Natural killer cell (primary cell): ENCODE measurements around the gene PDS5B. TPM values are rescaled to one million over a fixed set of nuclear protein-coding genes. Genes with fewer than 3 reads are reported as not detected.

Source experiments
- ATAC-seq, 3 donors: fragments of 150-1000 bp in 2 of 3; fragments of 200-7000 bp in 1 of 3; cut with Tn5 transposase; 1 replicate in 1 of 3; 2 replicates in 2 of 3; pipeline ENCODE4 v1.10.0; 2021; ENCODE audit warnings: mild to moderate bottlenecking in 2 of 3, moderate library complexity in 2 of 3
- DNase-seq, 2 donors: peaks; one replicate each; pipeline versions ENCODE4 v3.0.0 to v3.0.0-alpha.2; 2013 to 2021; ENCODE audit warnings: mixed read lengths in 1 of 2
- H3K27ac ChIP-seq: one replicate; pipeline ENCODE4 v1.5.1; 2013; ENCODE audit warnings: mild to moderate bottlenecking, low read length
- H3K27me3 ChIP-seq: one replicate; pipeline ENCODE4 v1.6.1; 2013; ENCODE audit warnings: low read length; ENCODE audit not compliant: control insufficient read depth, insufficient read depth
- H3K36me3 ChIP-seq: one replicate; pipeline ENCODE4 v1.6.1; 2013; ENCODE audit warnings: low read length; ENCODE audit not compliant: control insufficient read depth, insufficient read depth
- H3K4me1 ChIP-seq: one replicate; pipeline ENCODE4 v1.6.1; 2013; ENCODE audit warnings: low read length; ENCODE audit not compliant: control insufficient read depth, insufficient read depth
- H3K4me3 ChIP-seq: one replicate; pipeline ENCODE4 v1.5.1; 2013; ENCODE audit warnings: low read length
- H3K9me3 ChIP-seq: one replicate; pipeline ENCODE4 v1.6.1; 2013; ENCODE audit warnings: low read length; ENCODE audit not compliant: control insufficient read depth, insufficient read depth
- H3K27ac Mint-ChIP-seq, 2 donors: one replicate each; pipeline ENCODE4 v1.8.0; 2022; ENCODE audit warnings: mild to moderate bottlenecking in 2 of 2, mixed read lengths in 2 of 2, moderate library complexity in 1 of 2
- H3K27me3 Mint-ChIP-seq, 2 donors: one replicate each; pipeline ENCODE4 v1.8.0; 2022; ENCODE audit warnings: low read depth in 2 of 2, mixed read lengths in 2 of 2
- H3K36me3 Mint-ChIP-seq: one replicate; pipeline ENCODE4 v1.8.0; 2022; ENCODE audit warnings: mixed read lengths
- H3K4me1 Mint-ChIP-seq, 2 donors: one replicate each; pipeline ENCODE4 v1.8.0; 2022; ENCODE audit warnings: mixed read lengths in 2 of 2
- H3K4me3 Mint-ChIP-seq: one replicate; pipeline ENCODE4 v1.8.0; 2022; ENCODE audit warnings: mild to moderate bottlenecking, moderate library complexity, mixed read lengths
- H3K9me3 Mint-ChIP-seq, 2 donors: one replicate each; pipeline ENCODE4 v1.8.0; 2022; ENCODE audit warnings: mixed read lengths in 2 of 2
- WGBS: methylation state at CpG from one replicate; pipeline ENCODE4 v1.1.7; 2013; ENCODE audit warnings: missing lambda C conversion rate; ENCODE audit not compliant: insufficient coverage; 5-methylcytosine and 5-hydroxymethylcytosine counted together
- intact Hi-C: fragments of 100-400 bp; cut with micrococcal nuclease; formaldehyde crosslinking; loops from one replicate; pipeline ENCODE4 v1.14.2; 2022
- total RNA-seq, 4 donors: library from RNA; stranded (reverse); fragments of 120-200 nt in 1 of 4; gene quantifications; one replicate each; pipeline versions ENCODE4 v1.2.3 to v1.2.4, GENCODE V29; 2013 to 2022
- TF ChIP-seq, protein P1 (sequence below): fragments of 200-600 bp; IDR thresholded peaks from one replicate; pipeline ENCODE4 v1.8.0; 2022; ENCODE audit warnings: antibody characterized with exemption

Gene PDS5B
- total RNA-seq, 3 donors from 2014 or later (not counting 1 experiment from before 2014, with no cell fraction given) = 59.4 to 70.6 (median 64.7) TPM

DNA sequence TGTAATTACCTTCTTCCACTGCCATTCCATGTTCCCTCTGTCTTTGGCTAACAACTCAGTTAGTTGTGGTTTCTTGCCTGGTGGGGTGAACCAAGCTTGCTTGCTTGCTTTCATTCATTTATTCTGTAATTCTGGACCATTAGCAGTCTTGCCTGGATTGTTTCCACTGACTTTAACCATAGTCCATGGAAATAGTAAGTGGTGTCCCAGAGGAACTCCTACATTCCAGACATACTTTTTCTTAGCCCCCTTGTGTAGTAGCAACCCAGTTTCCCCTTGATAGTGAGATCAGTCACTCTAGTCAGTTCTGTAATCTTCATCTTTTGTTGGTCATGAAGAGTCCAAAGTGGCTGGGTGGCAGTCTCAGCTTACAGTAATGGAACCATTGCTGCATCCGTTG lies 23.2 kb downstream of the PDS5B start:
- Histone ChIP-seq H3K27ac (no peak overlapping the region), H3K4me1 (no peaks in the 10 kb centered on the region), H3K9me3 (no peaks in the 10 kb centered on the region), H3K36me3 (no peaks in the 10 kb centered on the region), H3K4me3 (no peak overlapping the region), H3K27me3 (no peaks in the 10 kb centered on the region)
- no peak overlapping the region for H3K27ac Mint-ChIP-seq
- TF ChIP-seq, protein P1, sequence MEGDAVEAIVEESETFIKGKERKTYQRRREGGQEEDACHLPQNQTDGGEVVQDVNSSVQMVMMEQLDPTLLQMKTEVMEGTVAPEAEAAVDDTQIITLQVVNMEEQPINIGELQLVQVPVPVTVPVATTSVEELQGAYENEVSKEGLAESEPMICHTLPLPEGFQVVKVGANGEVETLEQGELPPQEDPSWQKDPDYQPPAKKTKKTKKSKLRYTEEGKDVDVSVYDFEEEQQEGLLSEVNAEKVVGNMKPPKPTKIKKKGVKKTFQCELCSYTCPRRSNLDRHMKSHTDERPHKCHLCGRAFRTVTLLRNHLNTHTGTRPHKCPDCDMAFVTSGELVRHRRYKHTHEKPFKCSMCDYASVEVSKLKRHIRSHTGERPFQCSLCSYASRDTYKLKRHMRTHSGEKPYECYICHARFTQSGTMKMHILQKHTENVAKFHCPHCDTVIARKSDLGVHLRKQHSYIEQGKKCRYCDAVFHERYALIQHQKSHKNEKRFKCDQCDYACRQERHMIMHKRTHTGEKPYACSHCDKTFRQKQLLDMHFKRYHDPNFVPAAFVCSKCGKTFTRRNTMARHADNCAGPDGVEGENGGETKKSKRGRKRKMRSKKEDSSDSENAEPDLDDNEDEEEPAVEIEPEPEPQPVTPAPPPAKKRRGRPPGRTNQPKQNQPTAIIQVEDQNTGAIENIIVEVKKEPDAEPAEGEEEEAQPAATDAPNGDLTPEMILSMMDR = no peak
- ATAC-seq (no peak), DNase-seq (no peak)
- H3K4me3 Mint-ChIP-seq = no peak overlapping the region
- no peaks in the 10 kb centered on the region for H3K27me3 Mint-ChIP-seq
- H3K36me3 Mint-ChIP-seq = no peaks in the 10 kb centered on the region
- intact Hi-C loops = no loop called here
- peaks cover 64 to 67% of the 10 kb centered on the region in 2 donors for H3K4me1 Mint-ChIP-seq
- H3K9me3 Mint-ChIP-seq = peaks cover 2 to 3% of the 10 kb centered on the region in 2 donors
- WGBS = 92% methylated on average over 1 of the region's 1 CpG

DNA sequence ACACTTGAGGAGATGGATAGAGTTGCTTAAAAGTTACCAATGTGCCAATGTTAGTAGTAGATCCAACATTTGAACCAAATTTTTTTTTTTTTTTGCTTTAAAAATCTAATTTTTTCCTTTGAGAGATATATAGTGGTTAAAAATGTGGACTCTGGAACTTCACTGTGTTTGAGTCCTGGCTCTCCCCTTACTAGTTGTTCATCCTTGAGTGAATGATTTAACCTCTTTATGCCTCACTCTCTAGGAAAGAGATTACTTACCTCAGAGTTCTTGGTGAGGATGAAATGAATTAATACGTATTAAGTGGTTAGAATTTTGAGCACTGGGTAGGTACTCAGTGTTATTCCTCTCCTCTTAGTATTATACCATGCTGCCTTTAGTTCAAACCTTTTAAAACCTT lies 24.3 kb downstream of the PDS5B start:
- no peaks in the 10 kb centered on the region for H3K9me3 ChIP-seq
- H3K27ac Mint-ChIP-seq = peak overlapping the region in 1 of 2 donors; percentile 22
- peaks cover 0 to 2% of the 10 kb centered on the region in 2 donors for H3K9me3 Mint-ChIP-seq
- no peak overlapping the region for H3K4me3 ChIP-seq
- TF ChIP-seq, protein P1 = no peak
- H3K4me1 Mint-ChIP-seq = peaks cover 65% of the 10 kb centered on the region in 2 donors
- no peaks in the 10 kb centered on the region for H3K4me1 ChIP-seq
- no CpG with 5 or more reads among the region's 1 CpG for WGBS
- no peaks in the 10 kb centered on the region for H3K27me3 Mint-ChIP-seq
- H3K27ac ChIP-seq = no peak overlapping the region
- H3K36me3 ChIP-seq = no peaks in the 10 kb centered on the region
- no peak overlapping the region for H3K4me3 Mint-ChIP-seq
- no peaks in the 10 kb centered on the region for H3K36me3 Mint-ChIP-seq
- ATAC-seq = no peak
- intact Hi-C loops = no loop called here
- H3K27me3 ChIP-seq = no peaks in the 10 kb centered on the region
- DNase-seq = no peak

DNA sequence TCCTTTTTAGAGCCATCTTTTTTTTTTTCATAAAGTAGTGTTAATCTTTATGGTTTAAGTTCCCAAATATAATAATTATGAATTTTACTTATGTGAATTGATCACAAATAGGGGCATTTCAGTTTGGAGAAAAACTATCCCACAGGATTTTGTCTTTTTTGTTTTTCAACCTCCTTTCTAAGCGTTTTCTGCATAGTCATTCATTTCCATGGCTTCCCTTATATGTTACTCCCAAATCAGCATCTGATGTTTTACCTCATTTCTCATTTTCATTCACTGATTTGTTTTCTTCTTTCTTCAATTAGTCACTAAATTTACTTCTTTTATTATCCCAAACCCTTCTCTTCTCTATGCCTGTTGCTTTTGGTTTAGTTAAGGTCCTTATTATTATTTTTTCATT lies 24.7 kb downstream of the PDS5B start:
- WGBS = 87% methylated on average over 1 of the region's 1 CpG
- no peaks in the 10 kb centered on the region for H3K4me1 ChIP-seq
- TF ChIP-seq, protein P1 = no peak
- Mint-ChIP-seq H3K4me1 (peaks cover 62% of the 10 kb centered on the region in 2 donors), H3K27ac (peak overlapping the region in 1 of 2 donors; percentile 22), H3K27me3 (no peaks in the 10 kb centered on the region), H3K4me3 (no peak overlapping the region), H3K36me3 (no peaks in the 10 kb centered on the region), H3K9me3 (peaks cover 0 to 2% of the 10 kb centered on the region in 2 donors)
- H3K27ac ChIP-seq = no peak overlapping the region
- H3K4me3 ChIP-seq = no peak overlapping the region
- no peak for ATAC-seq
- intact Hi-C loops = no loop called here
- no peaks in the 10 kb centered on the region for H3K27me3 ChIP-seq
- DNase-seq = no peak
- no peaks in the 10 kb centered on the region for H3K36me3 ChIP-seq
- no peaks in the 10 kb centered on the region for H3K9me3 ChIP-seq

DNA sequence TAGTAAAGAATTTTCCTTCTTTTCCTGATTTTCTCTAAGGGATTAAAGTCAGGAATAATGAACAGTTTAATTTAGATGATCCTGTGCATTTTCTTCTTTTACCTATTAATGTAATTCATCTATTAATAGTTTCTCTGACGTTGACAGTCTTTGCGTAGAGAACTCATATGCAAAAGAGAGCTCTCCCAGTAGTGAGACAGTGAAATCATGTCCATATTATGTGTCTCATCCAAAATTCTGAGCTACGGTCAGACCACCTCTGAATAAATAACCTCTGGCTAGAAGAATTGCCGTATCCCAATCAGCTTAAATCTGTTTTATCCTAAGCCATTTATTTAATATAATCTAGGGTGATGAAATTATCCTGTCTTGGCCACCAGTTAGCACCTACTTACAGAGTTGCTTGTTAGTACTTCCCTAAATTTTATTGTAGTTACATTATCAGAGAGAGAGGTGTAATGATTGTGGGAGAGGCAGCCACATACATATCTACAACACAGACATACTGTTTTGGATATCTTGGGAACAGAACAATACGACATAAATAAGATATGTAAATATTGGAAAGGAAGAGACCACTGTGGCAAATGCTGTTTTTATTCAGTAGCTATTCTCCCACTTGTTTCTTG lies 30.7 kb downstream of the PDS5B start:
- Mint-ChIP-seq H3K27me3 (no peaks in the 10 kb centered on the region), H3K27ac (peak overlapping the region in 1 of 2 donors; percentile 11), H3K9me3 (no peaks in the 10 kb centered on the region), H3K36me3 (peaks cover 5% of the 10 kb centered on the region), H3K4me3 (no peak overlapping the region), H3K4me1 (peaks cover 57 to 63% of the 10 kb centered on the region in 2 donors)
- TF ChIP-seq, protein P1 = no peak
- no peak for DNase-seq
- no peaks in the 10 kb centered on the region for H3K4me1 ChIP-seq
- no peak overlapping the region for H3K4me3 ChIP-seq
- no peaks in the 10 kb centered on the region for H3K36me3 ChIP-seq
- 98% methylated on average over 4 of the region's 5 CpGs for WGBS
- no peak for ATAC-seq
- intact Hi-C loops = no loop called here
- no peaks in the 10 kb centered on the region for H3K27me3 ChIP-seq
- no peaks in the 10 kb centered on the region for H3K9me3 ChIP-seq
- H3K27ac ChIP-seq = no peak overlapping the region
